NCI-H1436 treated with DMSO at 0.1 percent for 48 hours (cell line): ENCODE data around the gene SPDYE18.
"Not testable (repeated sequence)": the region's sequence is repeated elsewhere in the genome, so short reads cannot be mapped to it uniquely, and the experiment has no call there.

Experiments
- DNase-seq: peaks from one replicate; lab custom pipeline; 2025; lab: John Stamatoyannopoulos, UW

The SPDYE18 gene

GRCh38 chr7:77006127-77007110, 55.9 kb downstream of the SPDYE18 start:
- DNase-seq = not testable (repeated sequence)

- DNase-seq = not testable (repeated sequence)
Observed at GRCh38 chr7:77005461-77006057, 56.8 kb downstream of the SPDYE18 start.

- not testable (repeated sequence) for DNase-seq
Observed at GRCh38 chr7:77004151-77004550, 58.2 kb downstream of the SPDYE18 start.

- DNase-seq = not testable (repeated sequence)
Observed at GRCh38 chr7:77003241-77003640, 59.1 kb downstream of the SPDYE18 start.

GRCh38 chr7:77002678-77003233, 59.6 kb downstream of the SPDYE18 start:
- DNase-seq = not testable (repeated sequence)

GRCh38 chr7:77002104-77002503, 60.3 kb downstream of the SPDYE18 start:
- not testable (repeated sequence) for DNase-seq
